ENCODE measurements around the gene ALG1.

Gene ALG1

GRCh38 chr16:5054876-5055865 is 16.5 kb upstream of the ALG1 start:
- Histone ChIP-seq H3K27me3 (replicated peaks) (no peaks in the 10 kb centered on the region), H3K4me3 (ENCODE audit: low read depth, low read length) (no peak overlapping the region), H3K36me3 (replicated peaks) (no peaks in the 10 kb centered on the region), H3K27ac (no peak overlapping the region)
- in situ Hi-C loops (cut with HindIII; ENCODE audit: low pct_ligation_motif_present, low sequenced_read_pairs) = no loop called here
- no peak for TF ChIP-seq CTCF (IDR thresholded peaks at IDR 0.05; ENCODE audit: low read depth, low read length, missing control alignments)
- DNase-seq = no peak

- TF ChIP-seq CTCF (IDR thresholded peaks at IDR 0.05; ENCODE audit: low read depth, low read length, missing control alignments) = peak; percentile 71
- H3K36me3 ChIP-seq (replicated peaks) = no peaks in the 10 kb centered on the region
- H3K27me3 ChIP-seq (replicated peaks) = no peaks in the 10 kb centered on the region
- H3K4me3 ChIP-seq (ENCODE audit: low read depth, low read length) = no peak overlapping the region
- no peak overlapping the region for H3K27ac ChIP-seq
- peak; percentile 18 for DNase-seq
- in situ Hi-C loops (cut with HindIII; ENCODE audit: low pct_ligation_motif_present, low sequenced_read_pairs) = no loop called here
Observed at GRCh38 chr16:5056352-5056751, 15.3 kb upstream of the ALG1 start.

- Histone ChIP-seq H3K27ac (no peak overlapping the region), H3K4me3 (ENCODE audit: low read depth, low read length) (no peak overlapping the region), H3K36me3 (replicated peaks) (no peaks in the 10 kb centered on the region), H3K27me3 (replicated peaks) (no peaks in the 10 kb centered on the region)
- in situ Hi-C loops (cut with HindIII; ENCODE audit: low pct_ligation_motif_present, low sequenced_read_pairs) = no loop called here
- peak; percentile 52 for TF ChIP-seq CTCF (IDR thresholded peaks at IDR 0.05; ENCODE audit: low read depth, low read length, missing control alignments)
- peak; percentile 45 for DNase-seq
Observed at GRCh38 chr16:5058476-5058875, 13.2 kb upstream of the ALG1 start.

GRCh38 chr16:5059386-5060072 is 12.1 kb upstream of the ALG1 start:
- Histone ChIP-seq H3K27ac (no peak overlapping the region), H3K36me3 (replicated peaks) (no peaks in the 10 kb centered on the region), H3K27me3 (replicated peaks) (no peaks in the 10 kb centered on the region), H3K4me3 (ENCODE audit: low read depth, low read length) (no peak overlapping the region)
- no peak for DNase-seq
- in situ Hi-C loops (cut with HindIII; ENCODE audit: low pct_ligation_motif_present, low sequenced_read_pairs) = no loop called here
- TF ChIP-seq CTCF (IDR thresholded peaks at IDR 0.05; ENCODE audit: low read depth, low read length, missing control alignments) = no peak

GRCh38 chr16:5060073-5060641 is 11.5 kb upstream of the ALG1 start:
- TF ChIP-seq CTCF (IDR thresholded peaks at IDR 0.05; ENCODE audit: low read depth, low read length, missing control alignments) = no peak
- Histone ChIP-seq H3K36me3 (replicated peaks) (no peaks in the 10 kb centered on the region), H3K4me3 (ENCODE audit: low read depth, low read length) (no peak overlapping the region), H3K27ac (no peak overlapping the region), H3K27me3 (replicated peaks) (no peaks in the 10 kb centered on the region)
- in situ Hi-C loops (cut with HindIII; ENCODE audit: low pct_ligation_motif_present, low sequenced_read_pairs) = no loop called here
- DNase-seq = no peak

All from brain microvascular endothelial cell (primary cell).